ENCODE results near the gene BPIFA2. TPM values are rescaled to one million over a fixed set of nuclear protein-coding genes. Genes with fewer than 3 reads are reported as not detected.

The BPIFA2 gene
- total RNA-seq, 1 experiment from 2014 or later, result not detected

GRCh38 chr20:33132513-33133372 lies 35.2 kb upstream of the BPIFA2 start:
- Histone ChIP-seq H3K4me1 (ENCODE audit: insufficient read depth, low read length) (no peaks in the 10 kb centered on the region), H3K4me2 (ENCODE audit: insufficient read depth, insufficient read length, low read length) (no peak overlapping the region), H4K5ac (ENCODE audit: insufficient read length, low read depth, low read length) (no peak overlapping the region), H2AFZ (ENCODE audit: low read length) (no peak overlapping the region), H4K8ac (replicated peaks; ENCODE audit: insufficient read length, low read depth, low read length) (no peak overlapping the region), H2AK5ac (ENCODE audit: insufficient read length, low read length) (no peak overlapping the region), H2BK5ac (ENCODE audit: insufficient read length, low read length) (no peak overlapping the region), H3T11ph (ENCODE audit: low read length) (no peak overlapping the region), H3K14ac (ENCODE audit: insufficient read depth, low read length) (no peak overlapping the region), H3K27ac (ENCODE audit: insufficient read length, low read depth, low read length) (no peak overlapping the region), H3K9me3 (ENCODE audit: control insufficient read depth, low read depth, low read length) (no peaks in the 10 kb centered on the region), H3K56ac (ENCODE audit: insufficient read length, low read depth, low read length) (no peak overlapping the region), H3K79me2 (ENCODE audit: insufficient read depth, low read length) (no peaks in the 10 kb centered on the region), H3K23me2 (ENCODE audit: insufficient read length, low read depth, low read length, poor library complexity, severe bottlenecking) (no peaks in the 10 kb centered on the region), H3K4ac (ENCODE audit: low read depth, low read length) (no peak overlapping the region), H2BK15ac (ENCODE audit: low read depth, low read length) (no peak overlapping the region), H3K18ac (ENCODE audit: insufficient read length, low read depth, low read length) (peak overlapping the region; percentile 9), H4K91ac (ENCODE audit: insufficient read length, low read depth, low read length) (no peak overlapping the region), H3K23ac (ENCODE audit: insufficient read length, low read depth, low read length) (no peak overlapping the region), H2BK20ac (ENCODE audit: low read depth, low read length, poor library complexity, severe bottlenecking) (no peak overlapping the region), H3K27me3 (ENCODE audit: insufficient read depth, low read length) (no peaks in the 10 kb centered on the region), H3K79me1 (ENCODE audit: insufficient read depth, low read depth, low read length, poor library complexity, severe bottlenecking) (no peaks in the 10 kb centered on the region), H2BK12ac (ENCODE audit: insufficient read length, low read depth, low read length) (no peak overlapping the region), H2BK120ac (ENCODE audit: low read depth, low read length, poor library complexity, severe bottlenecking) (no peak overlapping the region), H4K20me1 (ENCODE audit: control insufficient read depth, insufficient read depth, insufficient read length) (no peaks in the 10 kb centered on the region), H3K9ac (ENCODE audit: extremely low read depth, insufficient read length, low read length) (no peak overlapping the region)
- peaks cover 13% of the 10 kb centered on the region for H3K27me3 Mint-ChIP-seq (ENCODE audit: low read depth)
- peaks cover 3 to 6% of the 10 kb centered on the region in 2 experiments; a peak in 2 of 5 replicates for H3K9me3 Mint-ChIP-seq
- H3K27ac Mint-ChIP-seq, result peak overlapping the region in 2 of 3 experiments; percentile 3 to 31; a peak in 2 of 7 replicates
- peak; percentile 50 for DNase-seq
- 0 out of 3 replicates have a peak, but pooled peaks have one; percentile 21 for TF ChIP-seq CTCF (conservative IDR thresholded peaks at IDR 0.05)
- no CpG with 5 or more reads among the region's 14 CpGs for WGBS (ENCODE audit: extremely low coverage, insufficient read length, low lambda C conversion rate)
- peaks cover 7 to 10% of the 10 kb centered on the region in 2 experiments for H3K4me1 Mint-ChIP-seq
- H3K36me3 Mint-ChIP-seq (ENCODE audit: insufficient read depth in 1 of 3, low read depth in 3 of 3), result no peaks in the 10 kb centered on the region; a peak in 1 of 7 replicates
- no peak overlapping the region; a peak in 1 of 5 replicates for H3K4me3 Mint-ChIP-seq
